HL-60/S4 treated with retinoic acid at 250 ng/mL for 4 days and 3 days (cell line): ENCODE measurements around the gene TMEM223.
"Not testable (repeated sequence)": the region's sequence is repeated elsewhere in the genome, so short reads cannot be mapped to it uniquely, and the experiment has no call there.

Source experiments
- in situ Hi-C: fragments of 300-500 bp; cut with MboI; formaldehyde crosslinking; loops from 2 replicates; pipeline ENCODE4 v1.7.0; 2022; ENCODE audit warnings: low sequenced_read_pairs

The TMEM223 gene

GRCh38 chr11:62791501-62792201 is at the start of gene TMEM223:
Gene TMEM223 (minus strand): TSS chr11:62792006. CDS start chr11:62791994, 12 bp downstream.
- in situ Hi-C loops = no loop called here

GRCh38 chr11:62840721-62841360 is 49.0 kb upstream of the TMEM223 start:
- in situ Hi-C loops = not testable (repeated sequence)

GRCh38 chr11:62839050-62839945 is 47.5 kb upstream of the TMEM223 start, which contains the start of gene WDR74:
Gene WDR74 (minus strand): TSS chr11:62839590. CDS start chr11:62839570, 20 bp downstream.
- in situ Hi-C loops = no loop called here

GRCh38 chr11:62835336-62835735 is 43.5 kb upstream of the TMEM223 start:
- in situ Hi-C loops = no loop called here

GRCh38 chr11:62832336-62833234 is 40.8 kb upstream of the TMEM223 start, which contains the start of gene TEX54:
Gene TEX54 (minus strand): TSS chr11:62832841.
- in situ Hi-C loops = no loop called here

GRCh38 chr11:62831520-62832335 is 39.9 kb upstream of the TMEM223 start, which contains the start of gene STX5:
Gene STX5 (minus strand): TSS chr11:62832051. CDS start chr11:62831243, 808 bp downstream.
- in situ Hi-C loops = no loop called here

- in situ Hi-C loops = no loop called here
Measured at GRCh38 chr11:62830904-62831519, 39.2 kb upstream of the TMEM223 start.

GRCh38 chr11:62828130-62828529 is 36.3 kb upstream of the TMEM223 start:
- in situ Hi-C loops = not testable (repeated sequence)

- in situ Hi-C loops = no loop called here
Measured at GRCh38 chr11:62823677-62824076, 31.9 kb upstream of the TMEM223 start.

GRCh38 chr11:62817129-62817528 is 25.3 kb upstream of the TMEM223 start:
- in situ Hi-C loops = no loop called here

- in situ Hi-C loops = no loop called here
Measured at GRCh38 chr11:62816557-62816956, 24.8 kb upstream of the TMEM223 start.

- in situ Hi-C loops = no loop called here
Measured at GRCh38 chr11:62811659-62812058, 19.9 kb upstream of the TMEM223 start.

- in situ Hi-C loops = no loop called here
Measured at GRCh38 chr11:62810748-62811147, 18.9 kb upstream of the TMEM223 start.

- in situ Hi-C loops = no loop called here
Measured at GRCh38 chr11:62806611-62807121, 14.9 kb upstream of the TMEM223 start.

GRCh38 chr11:62805961-62806441 is 14.2 kb upstream of the TMEM223 start:
- in situ Hi-C loops = no loop called here

- in situ Hi-C loops = no loop called here
Measured at GRCh38 chr11:62805076-62805892, 13.5 kb upstream of the TMEM223 start, which contains the start of gene NXF1. Gene NXF1 (minus strand): TSS chr11:62805440. CDS start chr11:62805356, 84 bp downstream.

- in situ Hi-C loops = no loop called here
Measured at GRCh38 chr11:62804310-62805075, 12.7 kb upstream of the TMEM223 start.
